Measurements from ENCODE around the gene LRRC51.

DNA sequence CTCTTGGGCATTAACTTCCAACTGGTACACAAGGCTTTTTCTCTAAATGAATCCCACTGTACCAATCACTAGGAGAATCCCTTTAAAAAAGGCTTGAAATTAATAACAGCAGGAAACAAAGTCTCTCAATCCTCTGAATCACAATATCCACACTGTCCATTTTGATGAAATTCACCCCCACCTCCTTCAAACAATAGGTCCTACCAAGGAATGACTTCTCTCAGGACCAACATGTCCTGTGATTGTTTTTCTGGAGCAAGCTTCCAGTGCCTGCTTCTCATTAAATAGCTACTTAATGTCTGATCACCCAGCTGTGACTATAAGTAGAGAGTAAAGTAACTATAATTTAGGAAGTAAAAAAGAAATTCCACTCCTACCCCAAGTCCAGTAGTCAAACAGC is 13.4 kb upstream of the LRRC51 start:
- TF ChIP-seq, protein P1, sequence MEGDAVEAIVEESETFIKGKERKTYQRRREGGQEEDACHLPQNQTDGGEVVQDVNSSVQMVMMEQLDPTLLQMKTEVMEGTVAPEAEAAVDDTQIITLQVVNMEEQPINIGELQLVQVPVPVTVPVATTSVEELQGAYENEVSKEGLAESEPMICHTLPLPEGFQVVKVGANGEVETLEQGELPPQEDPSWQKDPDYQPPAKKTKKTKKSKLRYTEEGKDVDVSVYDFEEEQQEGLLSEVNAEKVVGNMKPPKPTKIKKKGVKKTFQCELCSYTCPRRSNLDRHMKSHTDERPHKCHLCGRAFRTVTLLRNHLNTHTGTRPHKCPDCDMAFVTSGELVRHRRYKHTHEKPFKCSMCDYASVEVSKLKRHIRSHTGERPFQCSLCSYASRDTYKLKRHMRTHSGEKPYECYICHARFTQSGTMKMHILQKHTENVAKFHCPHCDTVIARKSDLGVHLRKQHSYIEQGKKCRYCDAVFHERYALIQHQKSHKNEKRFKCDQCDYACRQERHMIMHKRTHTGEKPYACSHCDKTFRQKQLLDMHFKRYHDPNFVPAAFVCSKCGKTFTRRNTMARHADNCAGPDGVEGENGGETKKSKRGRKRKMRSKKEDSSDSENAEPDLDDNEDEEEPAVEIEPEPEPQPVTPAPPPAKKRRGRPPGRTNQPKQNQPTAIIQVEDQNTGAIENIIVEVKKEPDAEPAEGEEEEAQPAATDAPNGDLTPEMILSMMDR (IDR thresholded peaks at IDR 0.05; ENCODE audit: low read depth, low read length) = no peak
- TF ChIP-seq POLR2A (IDR thresholded peaks at IDR 0.05; ENCODE audit: extremely low read depth, insufficient read length) (no peak), MYC (IDR thresholded peaks at IDR 0.05; ENCODE audit: low read depth, low read length) (no peak)

Data from NB4 (cell line).